Suprapubic skin (tissue), 4 donors: ENCODE data around the gene CCDC38. TPM values are rescaled to one million over a fixed set of nuclear protein-coding genes. Genes with fewer than 3 reads are reported as not detected.

Experiments
- DNase-seq, 2 donors: peaks; one replicate each; pipeline ENCODE4 v3.0.0-alpha.2; 2019; ENCODE audit warnings: low spot score in 2 of 2
- H3K27ac ChIP-seq: fragments of 200-600 bp; sonication (generic); one replicate; pipeline ENCODE4 v1.5.1; 2019
- H3K27me3 ChIP-seq: fragments of 200-600 bp; sonication (generic); one replicate; pipeline ENCODE4 v1.5.1; 2019
- H3K36me3 ChIP-seq: fragments of 200-600 bp; sonication (generic); one replicate; pipeline ENCODE4 v1.5.1; 2019
- H3K4me1 ChIP-seq: fragments of 200-600 bp; sonication (generic); one replicate; pipeline ENCODE4 v1.5.1; 2019
- H3K4me3 ChIP-seq: fragments of 200-600 bp; sonication (generic); one replicate; pipeline ENCODE4 v1.5.1; 2019; ENCODE audit warnings: mild to moderate bottlenecking
- H3K9me3 ChIP-seq: fragments of 200-600 bp; sonication (generic); one replicate; pipeline ENCODE4 v1.5.1; 2019
- CTCF ChIP-seq, 2 donors: fragments of 200-600 bp in 1 of 2; fragments of 450-650 bp in 1 of 2; sonication (generic) in 1 of 2; IDR thresholded peaks; one replicate each; pipeline ENCODE4 v1.5.1; 2016 to 2019; ENCODE audit warnings: antibody characterized with exemption in 2 of 2, mild to moderate bottlenecking in 1 of 2, moderate library complexity in 1 of 2
- EP300 ChIP-seq: sonication (generic); formaldehyde crosslinking; IDR thresholded peaks from one replicate; pipeline ENCODE4 v1.6.1; 2017; ENCODE audit warnings: antibody characterized with exemption
- POLR2A ChIP-seq, 2 donors: fragments of 450-650 bp; IDR thresholded peaks; one replicate each; pipeline ENCODE4 v1.6.1; 2017; ENCODE audit warnings: antibody characterized with exemption in 2 of 2, mild to moderate bottlenecking in 2 of 2, moderate library complexity in 2 of 2
- POLR2AphosphoS5 ChIP-seq, 3 donors: sonication (generic); formaldehyde crosslinking; IDR thresholded peaks; one replicate each; pipeline ENCODE4 v1.6.1; 2017; ENCODE audit warnings: antibody characterized with exemption in 3 of 3
- WGBS: methylation state at CpG from one replicate; pipeline ENCODE4 v1.1.5; 2018; 5-methylcytosine and 5-hydroxymethylcytosine counted together
- total RNA-seq, 4 donors: library from RNA; depleted of rRNA; stranded (reverse); fragments of >200 nt; gene quantifications; one replicate each; pipeline ENCODE4 v1.1.0, GENCODE V29; 2016

CCDC38 gene
- total RNA-seq, 4 donors from 2014 or later, result 0.29 TPM; not detected in 3

GRCh38 chr12:95890958-95891357 is 51.5 kb downstream of the CCDC38 start:
- 70% methylated on average over 3 of the region's 3 CpGs for WGBS
- no peaks in the 10 kb centered on the region for H3K36me3 ChIP-seq
- no peaks in the 10 kb centered on the region for H3K27me3 ChIP-seq
- no peak overlapping the region for H3K27ac ChIP-seq
- no peaks in the 10 kb centered on the region for H3K4me1 ChIP-seq
- no peak overlapping the region for H3K4me3 ChIP-seq
- H3K9me3 ChIP-seq, result no peaks in the 10 kb centered on the region
- TF ChIP-seq POLR2A (IDR thresholded peaks at IDR 0.05) (no peak), CTCF (IDR thresholded peaks at IDR 0.05) (no peak), EP300 (no peak), POLR2AphosphoS5 (IDR thresholded peaks at IDR 0.05) (no peak)
- no peak for DNase-seq

- H3K36me3 ChIP-seq, result no peaks in the 10 kb centered on the region
- no peak overlapping the region for H3K4me3 ChIP-seq
- WGBS, result 79% methylated on average over 5 of the region's 5 CpGs
- no peak for DNase-seq
- H3K27me3 ChIP-seq, result no peaks in the 10 kb centered on the region
- no peaks in the 10 kb centered on the region for H3K9me3 ChIP-seq
- no peaks in the 10 kb centered on the region for H3K4me1 ChIP-seq
- no peak overlapping the region for H3K27ac ChIP-seq
- TF ChIP-seq POLR2A (IDR thresholded peaks at IDR 0.05) (no peak), CTCF (IDR thresholded peaks at IDR 0.05) (no peak), POLR2AphosphoS5 (IDR thresholded peaks at IDR 0.05) (no peak), EP300 (no peak)
These were observed 55.1 kb downstream of the CCDC38 start for GRCh38 chr12:95887311-95887710.

- Histone ChIP-seq H3K9me3 (no peaks in the 10 kb centered on the region), H3K27me3 (no peaks in the 10 kb centered on the region), H3K4me3 (no peak overlapping the region), H3K27ac (no peak overlapping the region), H3K36me3 (no peaks in the 10 kb centered on the region), H3K4me1 (no peaks in the 10 kb centered on the region)
- TF ChIP-seq EP300, result no peak
- no peak for TF ChIP-seq POLR2AphosphoS5 (IDR thresholded peaks at IDR 0.05)
- TF ChIP-seq CTCF (IDR thresholded peaks at IDR 0.05), result no peak
- no peak for TF ChIP-seq POLR2A (IDR thresholded peaks at IDR 0.05)
- 36% methylated on average over 3 of the region's 3 CpGs for WGBS
- DNase-seq, result no peak
These were observed 57.4 kb downstream of the CCDC38 start for GRCh38 chr12:95884998-95885397.

GRCh38 chr12:95882873-95883272 is 59.5 kb downstream of the CCDC38 start:
- no peak overlapping the region for H3K4me3 ChIP-seq
- no peaks in the 10 kb centered on the region for H3K36me3 ChIP-seq
- no peaks in the 10 kb centered on the region for H3K27me3 ChIP-seq
- no peak for DNase-seq
- no peaks in the 10 kb centered on the region for H3K4me1 ChIP-seq
- no peak overlapping the region for H3K27ac ChIP-seq
- 95% methylated on average over 4 of the region's 4 CpGs for WGBS
- no peaks in the 10 kb centered on the region for H3K9me3 ChIP-seq
- TF ChIP-seq POLR2A (IDR thresholded peaks at IDR 0.05) (no peak), POLR2AphosphoS5 (IDR thresholded peaks at IDR 0.05) (no peak), CTCF (IDR thresholded peaks at IDR 0.05) (no peak), EP300 (no peak)

GRCh38 chr12:95882080-95882479 is 60.3 kb downstream of the CCDC38 start:
- no peaks in the 10 kb centered on the region for H3K36me3 ChIP-seq
- no peak for DNase-seq
- no peak overlapping the region for H3K27ac ChIP-seq
- H3K4me3 ChIP-seq, result no peak overlapping the region
- TF ChIP-seq EP300 (no peak), POLR2A (IDR thresholded peaks at IDR 0.05) (no peak), POLR2AphosphoS5 (IDR thresholded peaks at IDR 0.05) (no peak), CTCF (IDR thresholded peaks at IDR 0.05) (no peak)
- H3K4me1 ChIP-seq, result no peaks in the 10 kb centered on the region
- H3K9me3 ChIP-seq, result no peaks in the 10 kb centered on the region
- H3K27me3 ChIP-seq, result no peaks in the 10 kb centered on the region
- 48% methylated on average over 1 of the region's 1 CpG for WGBS
